Gastroesophageal sphincter (tissue), 3 donors: ENCODE data around the gene BAMBI.

ENCODE experiments used
- CTCF ChIP-seq, 4 experiments: fragments of 200-600 bp in 2 of 4; fragments of 450-650 bp in 2 of 4; sonication (generic) in 1 of 4; IDR thresholded peaks; one replicate each; pipeline ENCODE4 v1.5.1; 2017 to 2019; ENCODE audit warnings: antibody characterized with exemption in 4 of 4, mild to moderate bottlenecking in 2 of 4, moderate library complexity in 2 of 4
- POLR2A ChIP-seq, 2 donors: fragments of 450-650 bp; IDR thresholded peaks; one replicate each; pipeline ENCODE4 v1.6.1; 2017; ENCODE audit warnings: antibody characterized with exemption in 2 of 2, mild to moderate bottlenecking in 2 of 2, moderate library complexity in 1 of 2

DNA sequence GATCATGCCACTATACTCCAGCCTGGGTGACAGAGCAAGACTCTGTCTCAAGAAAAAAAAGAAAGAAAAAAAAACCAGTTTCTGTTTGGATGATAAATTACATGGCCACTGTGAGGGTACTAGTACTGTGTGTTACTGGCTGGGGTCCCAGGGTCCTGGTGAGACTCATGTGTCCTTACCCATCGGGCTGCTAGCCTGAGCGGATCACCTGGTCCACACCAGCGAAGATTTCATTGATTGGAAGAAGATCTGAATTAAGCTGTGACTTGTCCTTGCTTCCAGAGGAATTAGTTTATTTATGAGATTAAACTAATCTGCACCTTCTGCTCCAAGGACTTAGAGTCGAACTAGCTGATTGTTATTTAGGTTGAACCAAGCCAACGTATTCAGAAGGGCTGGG, 40.0 kb upstream of the BAMBI start:
- TF ChIP-seq POLR2A (IDR thresholded peaks at IDR 0.05) = no peak
- TF ChIP-seq CTCF (IDR thresholded peaks at IDR 0.05) = no peak
